Neuronal stem cell (in vitro differentiated cells): ENCODE results near the gene CSPG5.

Source experiments
- DNase-seq: peaks from one replicate; pipeline ENCODE4 v3.0.0-alpha.2; 2013; ENCODE audit warnings: low spot score
- H2AFZ ChIP-seq: one replicate; pipeline ENCODE4 v1.6.1; 2013; ENCODE audit warnings: mild to moderate bottlenecking, low read length, inconsistent platforms
- H2AK5ac ChIP-seq: 2 replicates; pipeline ENCODE4 v1.6.1; 2013; ENCODE audit warnings: low read depth, mild to moderate bottlenecking, inconsistent platforms, low read length, moderate library complexity, mixed read lengths
- H2BK120ac ChIP-seq: 2 replicates; pipeline ENCODE4 v1.6.1; 2013; ENCODE audit warnings: low read depth, mild to moderate bottlenecking, inconsistent platforms, low read length, moderate library complexity, mixed read lengths
- H2BK12ac ChIP-seq: one replicate; pipeline ENCODE4 v1.6.1; 2013; ENCODE audit warnings: low read length, inconsistent platforms
- H2BK15ac ChIP-seq: 2 replicates; pipeline ENCODE4 v1.6.1; 2013; ENCODE audit warnings: mild to moderate bottlenecking, low read length, inconsistent platforms, mixed read lengths
- H2BK5ac ChIP-seq: one replicate; pipeline ENCODE4 v1.6.1; 2013; ENCODE audit warnings: inconsistent platforms, mild to moderate bottlenecking, low read length, moderate library complexity
- H3K14ac ChIP-seq: one replicate; pipeline ENCODE4 v1.6.1; 2013; ENCODE audit warnings: low read length, inconsistent platforms
- H3K18ac ChIP-seq: 2 replicates; pipeline ENCODE4 v1.6.1; 2013; ENCODE audit warnings: low read length, inconsistent platforms
- H3K23ac ChIP-seq: 2 replicates; pipeline ENCODE4 v1.6.1; 2013; ENCODE audit warnings: low read depth, mild to moderate bottlenecking, mixed read lengths, low read length, inconsistent platforms; ENCODE audit not compliant: poor library complexity
- H3K27ac ChIP-seq: replicated peaks from 3 replicates; pipeline ENCODE4 v1.5.1; 2013; ENCODE audit warnings: low read length, inconsistent platforms
- H3K27me3 ChIP-seq, 3 experiments: 2 replicates each; pipeline ENCODE4 v1.6.1; 2013; ENCODE audit warnings: low read length in 3 of 3, mild to moderate bottlenecking in 2 of 3, inconsistent platforms in 1 of 3, low read depth in 1 of 3, mixed read lengths in 1 of 3, moderate library complexity in 1 of 3; ENCODE audit not compliant: control insufficient read depth in 3 of 3, insufficient read depth in 3 of 3
- H3K36me3 ChIP-seq, 2 donors: replicated peaks in 1 of 2; 2 replicates each; pipeline ENCODE4 v1.6.1; 2013; ENCODE audit warnings: low read length in 2 of 2; ENCODE audit not compliant: control insufficient read depth in 2 of 2, insufficient read depth in 2 of 2
- H3K4ac ChIP-seq: 2 replicates; pipeline ENCODE4 v1.6.1; 2013; ENCODE audit warnings: inconsistent platforms, mild to moderate bottlenecking, low read length, moderate library complexity
- H3K4me1 ChIP-seq, 2 donors: 1 replicate in 1 of 2; 2 replicates in 1 of 2; pipeline ENCODE4 v1.6.1; 2013; ENCODE audit warnings: low read length in 2 of 2, low read depth in 1 of 2; ENCODE audit not compliant: control insufficient read depth in 2 of 2, insufficient read depth in 1 of 2
- H3K4me2 ChIP-seq: one replicate; pipeline ENCODE4 v1.6.1; 2013; ENCODE audit warnings: mild to moderate bottlenecking, low read length, inconsistent platforms; ENCODE audit not compliant: insufficient read depth, poor library complexity, severe bottlenecking
- H3K4me3 ChIP-seq, 2 donors: 2 replicates each; pipeline ENCODE4 v1.5.1; 2013; ENCODE audit warnings: low read length in 2 of 2, mild to moderate bottlenecking in 2 of 2, inconsistent platforms in 1 of 2, moderate library complexity in 1 of 2
- H3K79me1 ChIP-seq: one replicate; pipeline ENCODE4 v1.6.1; 2013; ENCODE audit warnings: low read depth, mild to moderate bottlenecking, inconsistent platforms, low read length, moderate library complexity
- H3K9ac ChIP-seq: one replicate; pipeline ENCODE4 v1.6.1; 2013; ENCODE audit warnings: mild to moderate bottlenecking, low read depth, low read length, inconsistent platforms; ENCODE audit not compliant: poor library complexity
- H3K9me3 ChIP-seq, 2 donors: replicated peaks in 1 of 2; 2 replicates each; pipeline versions ENCODE3 to v1.6.1; 2013; ENCODE audit warnings: low read length in 2 of 2, mild to moderate bottlenecking in 2 of 2, inconsistent platforms in 1 of 2, low read depth in 1 of 2, mixed read lengths in 1 of 2, moderate library complexity in 1 of 2; ENCODE audit not compliant: control insufficient read depth in 2 of 2, insufficient read depth in 1 of 2
- H4K8ac ChIP-seq: one replicate; pipeline ENCODE4 v1.6.1; 2013; ENCODE audit warnings: low read depth, mild to moderate bottlenecking, inconsistent platforms, low read length, moderate library complexity
- H4K91ac ChIP-seq: one replicate; pipeline ENCODE4 v1.6.1; 2013; ENCODE audit warnings: low read length, low read depth, mild to moderate bottlenecking, inconsistent platforms; ENCODE audit not compliant: poor library complexity
- WGBS, 2 donors: extraction: QIAGEN DNeasy Blood & Tissue Kit; methylation state at CpG; one replicate each; pipeline ENCODE4 v1.1.7; 2013; ENCODE audit warnings: missing lambda C conversion rate in 2 of 2, mixed read lengths in 1 of 2; ENCODE audit not compliant: insufficient read length in 2 of 2, insufficient replicate concordance in 1 of 2; ENCODE audit errors: extremely low coverage in 2 of 2; 5-methylcytosine and 5-hydroxymethylcytosine counted together

CSPG5 gene

DNA sequence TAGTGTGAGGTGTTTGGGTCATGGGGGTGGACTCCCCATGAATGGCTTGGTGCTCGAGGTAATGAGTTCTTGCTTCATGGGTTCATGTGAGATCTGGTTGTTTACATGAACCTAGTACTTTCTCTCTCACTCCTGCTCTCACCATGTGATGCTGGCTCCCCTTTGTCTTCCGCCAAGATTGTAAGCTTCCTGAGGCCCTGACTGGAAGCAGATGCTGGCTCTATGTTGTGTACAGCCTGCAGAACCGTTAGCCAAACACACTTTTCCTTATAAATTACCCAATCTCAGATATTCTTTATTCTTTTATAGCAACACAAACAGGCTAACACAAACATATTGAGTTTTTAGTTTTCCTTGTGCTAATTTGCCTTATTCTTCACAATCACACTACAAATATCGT is 3.2 kb upstream of the CSPG5 start:
- no peak overlapping the region for H2AK5ac ChIP-seq
- no peak overlapping the region for H3K14ac ChIP-seq
- no peak overlapping the region for H4K8ac ChIP-seq
- H3K36me3 ChIP-seq = peaks cover 8 to 50% of the 10 kb centered on the region in 2 donors
- no peak overlapping the region for H3K4me3 ChIP-seq
- no peak overlapping the region for H3K4ac ChIP-seq
- H3K9ac ChIP-seq = no peak overlapping the region
- H3K27ac ChIP-seq = no peak overlapping the region
- H3K4me1 ChIP-seq = peaks cover 0 to 5% of the 10 kb centered on the region in 2 donors
- H2AFZ ChIP-seq = no peak overlapping the region
- peaks cover 2 to 5% of the 10 kb centered on the region in 2 donors for H3K9me3 ChIP-seq
- no peak overlapping the region for H3K23ac ChIP-seq
- no peak overlapping the region for H2BK120ac ChIP-seq
- no peak overlapping the region for H2BK12ac ChIP-seq
- no peak overlapping the region for H3K4me2 ChIP-seq
- no peak overlapping the region for H4K91ac ChIP-seq
- DNase-seq = no peak
- H3K18ac ChIP-seq = no peak overlapping the region
- H2BK15ac ChIP-seq = no peak overlapping the region
- no peaks in the 10 kb centered on the region for H3K79me1 ChIP-seq
- no CpG with 5 or more reads among the region's 4 CpGs for WGBS, 2 donors
- no peak overlapping the region for H2BK5ac ChIP-seq
- H3K27me3 ChIP-seq = peaks cover 0 to 27% (median 3%) of the 10 kb centered on the region in 3 experiments

DNA sequence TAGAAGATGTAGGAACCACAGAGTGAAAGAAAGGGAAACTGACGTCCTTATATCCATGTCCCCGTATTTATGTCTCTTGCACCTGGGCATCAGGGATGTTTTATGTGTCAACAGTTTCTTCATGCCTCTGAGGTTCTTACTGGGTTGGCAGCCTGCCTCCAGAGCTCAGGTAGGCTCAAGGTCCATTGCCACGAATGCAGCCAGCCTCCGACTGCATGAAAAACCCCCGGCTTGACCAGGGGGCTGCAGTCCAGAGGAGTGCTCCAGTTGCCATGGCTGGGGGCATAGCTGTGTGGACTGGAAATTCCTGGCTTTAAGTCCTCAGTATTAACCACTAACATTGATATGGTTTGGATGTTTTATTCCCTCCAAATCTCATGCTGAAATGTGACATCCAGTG is 2.8 kb upstream of the CSPG5 start:
- Histone ChIP-seq H3K9ac (no peak overlapping the region), H3K18ac (no peak overlapping the region), H2BK120ac (no peak overlapping the region), H3K4me2 (no peak overlapping the region), H4K8ac (no peak overlapping the region), H2AK5ac (no peak overlapping the region), H3K4me1 (peaks cover 0 to 5% of the 10 kb centered on the region in 2 donors), H3K4me3 (no peak overlapping the region), H3K9me3 (peaks cover 2 to 5% of the 10 kb centered on the region in 2 donors), H3K27me3 (peaks cover 0 to 29% (median 3%) of the 10 kb centered on the region in 3 experiments), H2BK5ac (no peak overlapping the region), H2AFZ (no peak overlapping the region), H3K36me3 (peaks cover 5 to 49% of the 10 kb centered on the region in 2 donors), H3K4ac (no peak overlapping the region), H3K27ac (no peak overlapping the region), H4K91ac (no peak overlapping the region), H3K14ac (no peak overlapping the region), H2BK12ac (no peak overlapping the region), H3K23ac (no peak overlapping the region), H3K79me1 (no peaks in the 10 kb centered on the region), H2BK15ac (no peak overlapping the region)
- no CpG with 5 or more reads among the region's 5 CpGs for WGBS, 2 donors
- DNase-seq = no peak

DNA sequence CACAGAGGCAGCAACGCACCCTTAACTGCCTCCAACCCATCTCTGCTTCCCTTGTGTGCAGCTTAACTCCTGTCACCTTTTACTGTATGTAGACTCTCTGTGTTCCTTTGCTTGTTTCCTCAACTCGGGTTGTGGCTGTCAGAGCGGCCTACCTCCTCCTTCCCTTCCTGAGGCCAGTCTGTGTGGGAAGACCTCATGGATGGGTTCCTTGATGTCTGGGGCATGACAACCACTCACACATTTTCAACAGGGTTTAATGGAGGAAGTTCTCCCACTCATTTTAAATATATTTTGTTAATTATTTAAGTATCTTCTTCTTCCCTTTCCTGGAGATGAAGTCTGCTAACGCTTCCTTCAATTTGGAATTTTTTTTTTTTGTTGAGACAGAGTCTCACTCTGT is 1.8 kb upstream of the CSPG5 start:
- H3K36me3 ChIP-seq = peaks cover 4 to 43% of the 10 kb centered on the region in 2 donors
- no peak overlapping the region for H2AK5ac ChIP-seq
- no peak overlapping the region for H2AFZ ChIP-seq
- no peak overlapping the region for H4K91ac ChIP-seq
- H4K8ac ChIP-seq = no peak overlapping the region
- H3K23ac ChIP-seq = no peak overlapping the region
- no peak overlapping the region for H3K18ac ChIP-seq
- no peak for DNase-seq
- no peak overlapping the region for H3K4ac ChIP-seq
- no peak overlapping the region for H2BK120ac ChIP-seq
- no peak overlapping the region for H2BK5ac ChIP-seq
- no peak overlapping the region for H3K14ac ChIP-seq
- no peaks in the 10 kb centered on the region for H3K79me1 ChIP-seq
- H3K4me2 ChIP-seq = no peak overlapping the region
- H2BK15ac ChIP-seq = no peak overlapping the region
- H3K4me1 ChIP-seq = peaks cover 0 to 5% of the 10 kb centered on the region in 2 donors
- no peak overlapping the region for H3K27ac ChIP-seq
- H2BK12ac ChIP-seq = no peak overlapping the region
- no peak overlapping the region for H3K9ac ChIP-seq
- H3K4me3 ChIP-seq = no peak overlapping the region
- peaks cover 0 to 29% (median 3%) of the 10 kb centered on the region in 3 experiments for H3K27me3 ChIP-seq
- no CpG with 5 or more reads among the region's 4 CpGs for WGBS, 2 donors
- peaks cover 2 to 5% of the 10 kb centered on the region in 2 donors for H3K9me3 ChIP-seq

DNA sequence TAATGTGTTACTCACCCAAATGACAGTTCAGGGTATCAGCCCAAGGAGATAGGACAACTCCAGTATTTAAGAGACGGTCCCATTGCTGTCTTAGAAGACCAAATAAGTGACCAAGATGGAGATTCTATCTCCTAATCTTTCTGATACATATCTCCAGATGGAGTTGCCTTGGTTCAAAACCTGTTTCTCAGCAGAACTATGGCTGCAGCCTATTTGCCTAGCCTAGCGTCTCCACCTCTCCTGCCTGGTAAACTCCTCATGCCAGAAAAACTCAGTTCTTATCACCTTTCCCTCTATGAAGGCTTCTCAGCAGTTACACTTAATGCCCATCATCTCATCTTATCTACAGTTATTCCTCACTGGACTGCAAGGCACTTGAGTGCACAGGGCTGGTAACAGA is 1.2 kb upstream of the CSPG5 start:
- no peaks in the 10 kb centered on the region for H3K79me1 ChIP-seq

More for the DNA sequence above, 1.2 kb upstream of the CSPG5 start:
- Histone ChIP-seq H4K91ac (no peak overlapping the region), H2BK15ac (no peak overlapping the region), H3K4me3 (no peak overlapping the region), H3K9me3 (peaks cover 5 to 6% of the 10 kb centered on the region in 2 donors), H2BK120ac (no peak overlapping the region), H3K4me1 (peaks cover 0 to 5% of the 10 kb centered on the region in 2 donors), H3K36me3 (peaks cover 3 to 41% of the 10 kb centered on the region in 2 donors), H3K9ac (no peak overlapping the region), H3K18ac (no peak overlapping the region), H3K4ac (no peak overlapping the region), H4K8ac (no peak overlapping the region), H2BK5ac (no peak overlapping the region), H3K27ac (no peak overlapping the region), H3K27me3 (peaks cover 0 to 29% (median 3%) of the 10 kb centered on the region in 3 experiments), H2AFZ (no peak overlapping the region), H3K14ac (no peak overlapping the region), H2BK12ac (no peak overlapping the region), H3K4me2 (no peak overlapping the region), H3K23ac (no peak overlapping the region), H2AK5ac (no peak overlapping the region)
- no peak for DNase-seq
- WGBS, 2 donors = no CpG with 5 or more reads among the region's 2 CpGs
